ENCODE results near the gene HAUS5.

DNA sequence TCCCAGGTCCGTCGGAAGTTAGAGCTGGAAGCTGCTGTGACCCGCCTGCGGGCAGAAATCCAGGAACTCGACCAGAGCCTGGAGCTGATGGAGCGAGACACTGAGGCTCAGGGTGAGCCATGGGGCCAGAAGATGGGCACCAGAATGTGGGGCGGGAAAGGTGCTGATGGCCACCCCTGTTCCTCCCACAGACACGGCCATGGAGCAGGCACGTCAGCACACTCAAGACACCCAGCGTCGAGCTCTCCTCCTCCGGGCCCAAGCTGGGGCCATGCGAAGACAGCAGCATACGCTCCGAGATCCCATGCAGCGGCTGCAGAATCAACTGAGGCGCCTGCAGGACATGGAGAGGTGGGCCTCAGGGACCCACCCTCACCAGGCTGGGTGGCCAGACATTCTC, 2.5 kb downstream of the HAUS5 start:
- no peak for TF ChIP-seq CTCF (IDR thresholded peaks at IDR 0.05; ENCODE audit: low read length)
- no peak for TF ChIP-seq EZH2 (IDR thresholded peaks at IDR 0.05; ENCODE audit: borderline replicate concordance, low read length)

Measured in OCI-LY1 (cell line).